Central memory CD4-positive, alpha-beta T cell (primary cell): ENCODE data around the gene TAOK3.

Source experiments
- DNase-seq: peaks from one replicate; pipeline ENCODE4 v3.0.0; 2022

Gene TAOK3

DNA sequence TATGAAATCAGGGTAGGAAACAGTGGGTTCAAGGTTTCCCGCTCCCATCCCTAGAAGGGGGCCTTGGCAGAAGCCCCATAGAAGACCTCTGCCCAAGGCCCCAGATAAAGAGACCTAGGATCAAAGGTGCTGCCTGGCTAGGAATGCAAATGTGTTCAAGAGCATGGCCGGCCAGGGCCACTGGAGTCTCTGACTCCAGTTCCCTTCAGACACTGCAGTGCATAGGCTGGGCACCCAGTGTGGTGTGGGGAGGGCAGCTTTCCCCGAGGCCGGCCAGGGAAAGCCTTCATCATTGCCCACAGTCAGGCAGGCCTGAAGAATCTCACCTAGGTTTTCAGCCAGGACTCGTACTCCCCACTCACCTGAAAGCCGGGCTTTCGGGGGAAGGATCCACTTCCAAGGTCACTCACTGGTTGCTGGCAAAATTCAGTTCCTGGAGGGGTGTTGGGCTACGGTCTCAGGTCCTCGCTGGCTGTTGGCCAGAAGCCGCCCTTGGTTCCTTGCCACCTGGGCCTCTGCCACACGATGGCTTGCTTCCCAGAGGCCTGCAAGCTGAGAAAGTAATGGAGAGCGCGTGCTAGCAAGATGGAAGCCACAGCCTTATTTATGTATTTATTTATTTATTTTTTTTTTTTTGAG is 246.5 kb downstream of the TAOK3 start:
- no peak for DNase-seq

DNA sequence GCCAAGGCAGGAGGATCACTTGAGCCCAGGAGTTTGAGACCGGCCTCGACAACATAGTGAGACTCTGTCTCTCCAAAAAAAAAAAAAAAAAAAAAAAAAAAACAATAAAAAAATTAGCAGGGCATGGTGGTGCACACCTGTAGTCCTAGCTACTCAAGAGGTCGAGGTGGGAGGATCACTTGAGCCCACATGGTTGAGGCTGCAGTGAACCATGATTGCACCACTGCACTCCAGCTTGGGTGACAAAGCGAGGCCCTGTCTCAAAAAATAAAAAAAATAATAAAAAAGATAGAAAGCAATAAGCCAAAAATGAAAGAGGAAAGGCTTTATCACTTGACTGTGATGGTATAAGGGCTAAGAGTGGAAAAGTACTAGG is 247.0 kb downstream of the TAOK3 start:
- no peak for DNase-seq

DNA sequence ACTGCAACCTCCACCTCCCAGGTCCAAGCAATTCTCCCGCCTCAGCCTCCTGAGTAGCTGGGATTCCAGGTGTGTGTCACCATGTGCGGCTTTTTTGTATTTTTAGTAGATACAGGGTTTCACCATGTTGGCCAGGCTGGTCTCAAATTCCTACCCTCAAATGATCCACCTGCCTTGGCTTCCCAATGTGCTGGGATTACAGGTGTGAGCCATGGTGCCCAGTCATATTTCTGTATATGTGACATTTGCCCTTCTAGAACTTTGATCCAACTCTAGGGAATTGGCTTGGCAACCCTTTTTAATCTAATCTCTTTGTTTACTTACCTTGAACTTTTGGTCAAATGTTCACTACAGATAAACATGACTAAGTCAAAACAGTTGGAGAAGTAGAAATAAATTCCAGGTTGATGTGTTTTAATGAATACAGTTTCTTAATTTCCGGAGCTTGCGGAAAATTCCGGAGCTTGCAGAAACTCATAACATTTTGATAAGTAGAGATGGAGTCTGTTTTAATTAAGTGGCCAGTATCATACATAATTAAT is 248.3 kb downstream of the TAOK3 start:
- DNase-seq = no peak

GRCh38 chr12:118122264-118122663 is 250.4 kb downstream of the TAOK3 start:
- no peak for DNase-seq

- DNase-seq = peak; percentile 44
Measured at GRCh38 chr12:118120579-118121363, 251.9 kb downstream of the TAOK3 start.

DNA sequence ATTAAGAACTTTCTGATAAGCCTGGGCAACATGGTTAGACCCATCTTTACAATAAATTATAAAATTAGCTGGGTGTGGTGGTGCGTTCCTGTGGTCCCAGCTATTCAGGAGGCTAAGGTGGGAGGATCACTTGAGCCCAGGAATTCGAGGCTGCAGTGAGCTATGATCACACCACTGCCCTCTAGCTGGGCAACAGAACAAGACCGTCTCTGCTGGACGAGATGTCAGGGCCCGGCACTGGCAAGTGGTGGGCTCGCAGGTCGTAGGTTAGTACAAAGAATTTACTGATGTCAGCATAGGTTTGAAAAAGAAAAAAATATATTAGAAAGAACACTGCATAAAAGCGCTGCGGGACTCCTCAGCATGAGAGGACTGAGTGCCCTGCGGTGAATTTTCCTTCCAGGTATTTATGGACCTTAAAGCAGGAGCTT is 253.2 kb downstream of the TAOK3 start:
- DNase-seq = no peak

DNA sequence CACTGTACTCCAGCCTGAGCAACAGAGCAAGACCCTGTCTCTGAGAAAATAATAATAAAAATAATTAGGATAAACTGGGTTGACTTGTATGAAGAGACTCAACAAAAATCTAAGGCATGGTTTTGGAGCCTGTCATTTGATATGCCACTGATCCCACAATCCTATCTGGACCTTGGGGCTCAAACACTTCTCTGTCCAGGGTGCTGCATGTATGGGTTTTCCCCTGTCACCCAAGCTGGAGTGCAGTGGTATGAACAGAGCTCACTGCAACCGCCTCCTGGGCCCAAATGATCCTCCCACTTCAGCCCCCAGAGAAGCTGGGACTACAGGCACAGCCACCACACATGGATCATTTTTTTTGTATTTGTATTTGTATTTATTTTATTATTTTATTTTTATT is 263.6 kb downstream of the TAOK3 start:
- DNase-seq = no peak

- no peak for DNase-seq
Measured at GRCh38 chr12:118107694-118108093, 265.0 kb downstream of the TAOK3 start.

DNA sequence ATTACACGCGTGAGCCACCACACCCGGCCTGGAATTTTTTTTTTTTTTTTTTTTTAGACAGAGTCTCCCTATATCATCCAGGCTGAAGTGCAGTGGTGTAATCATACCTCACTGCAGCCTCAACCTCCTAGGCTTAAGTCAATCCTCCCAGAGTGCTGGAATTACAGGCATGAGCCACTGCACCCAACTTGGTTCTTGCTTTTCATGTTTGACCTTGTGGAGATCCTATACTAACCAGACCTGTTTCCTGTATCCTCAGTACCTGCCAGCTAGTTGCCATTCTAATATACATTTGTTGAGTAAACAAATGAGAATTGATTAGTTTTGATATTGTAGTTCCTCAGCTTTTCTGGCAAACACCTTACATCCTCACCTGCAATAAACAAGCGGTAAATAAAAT is 265.7 kb downstream of the TAOK3 start:
- no peak for DNase-seq

GRCh38 chr12:118103601-118104382 is 268.9 kb downstream of the TAOK3 start, which contains the start of gene VSIG10:
TSS of gene VSIG10 (minus strand) at chr12:118104011. CDS start at chr12:118103671, 340 bp downstream.
- peak; percentile 11 for DNase-seq

DNA sequence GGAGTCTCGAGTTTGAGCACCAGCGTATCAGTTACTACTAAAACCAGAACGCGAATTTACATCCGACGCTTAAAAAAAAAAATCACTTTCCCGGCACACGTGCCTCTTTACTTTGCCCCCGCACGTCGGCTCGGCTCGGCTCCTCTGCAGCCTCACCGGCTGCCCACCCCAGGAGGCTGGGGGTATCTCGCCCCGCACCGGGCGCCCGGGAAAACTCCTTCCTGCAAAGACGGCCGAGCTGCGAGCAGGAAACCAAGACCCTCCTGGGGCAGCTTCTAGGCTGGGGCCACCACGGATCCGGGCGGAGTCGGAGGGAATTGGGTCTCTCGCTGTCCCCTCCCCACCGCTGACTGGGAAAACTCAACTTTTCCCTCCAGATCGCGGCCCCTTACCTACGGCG is 269.5 kb downstream of the TAOK3 start:
- DNase-seq = no peak

DNA sequence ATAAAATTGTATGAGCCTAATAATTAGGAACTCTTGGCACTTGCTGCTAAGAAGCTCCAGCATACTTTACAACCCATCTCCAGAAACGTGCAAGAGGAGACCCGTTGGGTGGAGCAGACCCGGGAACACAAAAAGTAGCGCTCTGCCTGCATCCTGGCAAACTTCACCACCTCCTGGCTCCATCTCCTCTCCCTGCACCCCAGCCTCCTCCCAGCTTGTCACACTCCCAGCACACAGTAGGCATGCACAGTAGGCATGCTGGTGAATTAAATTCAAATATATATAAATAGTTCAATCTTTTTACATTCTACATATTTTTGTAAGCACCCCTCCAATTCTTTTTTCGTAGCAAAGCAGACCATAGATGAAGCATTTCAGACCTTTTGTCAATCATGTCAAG is 270.1 kb downstream of the TAOK3 start:
- DNase-seq = no peak

GRCh38 chr12:118102070-118102469 is 270.6 kb downstream of the TAOK3 start:
- no peak for DNase-seq

- no peak for DNase-seq
Measured at GRCh38 chr12:118101051-118101450, 271.7 kb downstream of the TAOK3 start.
